ENCODE measurements around the gene HDAC8. TPM values are rescaled to one million over a fixed set of nuclear protein-coding genes. Genes with fewer than 3 reads are reported as not detected.
"Not testable (repeated sequence)": the region's sequence is repeated elsewhere in the genome, so short reads cannot be mapped to it uniquely, and the experiment has no call there.

Gene HDAC8
- total RNA-seq, 2 donors from 2014 or later, result 33.3 to 33.9 TPM

DNA sequence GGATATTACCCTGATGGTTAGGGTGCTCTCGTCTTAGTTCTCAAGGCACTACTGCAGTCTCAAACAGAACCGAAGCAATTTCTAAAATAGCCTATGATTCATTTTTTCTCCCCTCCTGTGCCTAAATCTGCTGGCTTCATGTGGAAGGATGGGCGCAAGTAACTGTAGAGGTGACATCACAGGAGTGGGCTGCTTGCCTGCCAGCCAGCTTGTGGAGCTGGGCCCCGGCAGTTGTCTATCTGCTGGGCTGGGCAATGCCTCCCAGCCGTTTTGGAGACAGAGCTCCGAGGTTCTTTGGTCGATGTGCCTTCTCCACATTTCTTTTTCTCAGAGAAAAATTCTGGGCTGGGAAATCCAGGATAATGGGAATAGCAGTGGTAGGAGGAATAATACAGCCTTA is 232.6 kb downstream of the HDAC8 start:
- Histone ChIP-seq H3K27me3 (ENCODE audit: control insufficient read depth, insufficient read depth, low read length, poor library complexity, severe bottlenecking) (no peaks in the 10 kb centered on the region), H3K9ac (ENCODE audit: extremely low read depth, low read length, poor library complexity, severe bottlenecking) (no peak overlapping the region), H3K27ac (ENCODE audit: low read depth, low read length) (no peak overlapping the region), H3K36me3 (ENCODE audit: control insufficient read depth, insufficient read depth, low read length) (no peaks in the 10 kb centered on the region), H3K9me3 (ENCODE audit: control insufficient read depth, low read length) (no peaks in the 10 kb centered on the region), H3K4me3 (ENCODE audit: low read length) (no peak overlapping the region), H3K4me1 (ENCODE audit: control insufficient read depth, insufficient read depth, low read length) (no peaks in the 10 kb centered on the region)
- 90% methylated on average over 7 of the region's 7 CpGs; no CpG with 5 or more reads in 1 of the 2 experiments for WGBS, 2 experiments (ENCODE audit: insufficient coverage in 1 of 2, insufficient read length in 1 of 2)
- Mint-ChIP-seq H3K4me1 (no peaks in the 10 kb centered on the region), H3K27me3 (ENCODE audit: insufficient read depth) (no peaks in the 10 kb centered on the region), H3K36me3 (ENCODE audit: low read depth) (peaks cover 1% of the 10 kb centered on the region), H3K4me3 (no peak overlapping the region), H3K27ac (no peak overlapping the region), H3K9me3 (peaks cover 37% of the 10 kb centered on the region)
- no peak for TF ChIP-seq CTCF (conservative IDR thresholded peaks at IDR 0.05)
- no peak for DNase-seq

DNA sequence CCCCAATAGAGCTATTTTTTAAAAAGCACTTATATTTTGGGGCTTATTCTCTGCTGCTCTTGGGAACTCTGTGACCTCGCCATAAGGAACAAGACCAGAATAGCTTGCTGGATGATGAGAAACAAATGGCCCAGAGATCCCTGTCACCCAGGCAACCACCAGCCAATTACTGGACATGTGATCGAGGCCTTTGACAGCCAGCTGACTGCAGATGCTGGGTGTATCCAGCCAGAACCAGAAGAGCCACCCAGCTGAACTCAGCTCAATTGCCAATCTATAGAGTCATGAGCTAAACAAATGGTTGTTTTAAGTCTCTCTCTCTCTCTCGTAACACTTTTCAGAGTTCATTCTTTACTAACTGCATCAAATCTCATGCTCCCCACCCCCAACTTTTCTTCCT is 242.5 kb downstream of the HDAC8 start:
- Histone ChIP-seq H3K9ac (ENCODE audit: extremely low read depth, low read length, poor library complexity, severe bottlenecking) (no peak overlapping the region), H3K4me1 (ENCODE audit: control insufficient read depth, insufficient read depth, low read length) (no peaks in the 10 kb centered on the region), H3K27ac (ENCODE audit: low read depth, low read length) (no peak overlapping the region), H3K36me3 (ENCODE audit: control insufficient read depth, insufficient read depth, low read length) (no peaks in the 10 kb centered on the region), H3K4me3 (ENCODE audit: low read length) (no peak overlapping the region), H3K9me3 (ENCODE audit: control insufficient read depth, low read length) (no peaks in the 10 kb centered on the region), H3K27me3 (ENCODE audit: control insufficient read depth, insufficient read depth, low read length, poor library complexity, severe bottlenecking) (no peaks in the 10 kb centered on the region)
- peaks cover 10% of the 10 kb centered on the region for H3K36me3 Mint-ChIP-seq (ENCODE audit: low read depth)
- TF ChIP-seq CTCF (conservative IDR thresholded peaks at IDR 0.05), result no peak
- DNase-seq, result no peak
- WGBS, 2 experiments (ENCODE audit: insufficient coverage in 1 of 2, insufficient read length in 1 of 2), result 80 to 95% methylated on average over 1 to 3 of the region's 3 CpGs
- H3K27ac Mint-ChIP-seq, result no peak overlapping the region
- H3K9me3 Mint-ChIP-seq, result peaks cover 61% of the 10 kb centered on the region
- no peak overlapping the region for H3K4me3 Mint-ChIP-seq
- H3K27me3 Mint-ChIP-seq (ENCODE audit: insufficient read depth), result no peaks in the 10 kb centered on the region
- H3K4me1 Mint-ChIP-seq, result no peaks in the 10 kb centered on the region

DNA sequence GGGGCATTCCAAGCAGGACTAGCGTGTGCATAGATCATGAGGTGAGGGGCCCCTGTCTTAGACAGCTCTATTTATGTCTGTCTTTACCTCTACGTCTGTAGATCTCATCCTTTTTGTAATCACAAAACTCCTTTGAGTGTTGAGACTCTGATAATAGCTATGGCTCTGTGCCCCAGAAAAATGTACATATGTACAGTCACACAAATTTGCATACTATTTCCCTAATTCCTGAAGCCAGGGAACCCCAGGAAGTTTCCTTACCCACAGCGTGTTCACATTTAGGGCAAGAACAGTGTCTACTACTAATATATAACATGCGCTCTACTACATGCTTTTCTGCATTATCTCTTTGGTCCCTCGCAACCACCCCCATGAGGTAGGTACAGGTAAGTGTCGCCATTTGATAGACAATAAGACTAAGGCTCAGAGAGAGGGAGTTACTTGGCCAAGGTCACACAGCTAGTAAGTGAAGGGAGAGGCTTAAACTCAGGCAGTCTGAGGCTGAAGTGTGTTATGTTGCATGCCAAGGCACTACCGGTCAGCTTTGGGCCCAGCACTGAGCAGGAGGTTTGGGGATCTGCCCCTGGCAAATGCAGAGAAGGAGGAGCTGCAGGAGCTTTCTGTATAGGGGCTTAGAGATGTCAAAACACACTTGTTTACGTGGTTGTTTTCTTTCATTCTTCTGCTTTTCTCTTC is 245.9 kb downstream of the HDAC8 start:
- no peak overlapping the region for H3K9ac ChIP-seq (ENCODE audit: extremely low read depth, low read length, poor library complexity, severe bottlenecking)
- H3K27me3 ChIP-seq (ENCODE audit: control insufficient read depth, insufficient read depth, low read length, poor library complexity, severe bottlenecking), result no peaks in the 10 kb centered on the region
- H3K27ac ChIP-seq (ENCODE audit: low read depth, low read length), result no peak overlapping the region
- Mint-ChIP-seq H3K36me3 (ENCODE audit: low read depth) (peaks cover 6% of the 10 kb centered on the region), H3K9me3 (peaks cover 53% of the 10 kb centered on the region), H3K4me1 (no peaks in the 10 kb centered on the region), H3K27me3 (ENCODE audit: insufficient read depth) (no peaks in the 10 kb centered on the region), H3K4me3 (no peak overlapping the region), H3K27ac (no peak overlapping the region)
- no peaks in the 10 kb centered on the region for H3K4me1 ChIP-seq (ENCODE audit: control insufficient read depth, insufficient read depth, low read length)
- 86% methylated on average over 7 of the region's 8 CpGs; no CpG with 5 or more reads in 1 of the 2 experiments for WGBS, 2 experiments (ENCODE audit: insufficient coverage in 1 of 2, insufficient read length in 1 of 2)
- no peak overlapping the region for H3K4me3 ChIP-seq (ENCODE audit: low read length)
- no peaks in the 10 kb centered on the region for H3K9me3 ChIP-seq (ENCODE audit: control insufficient read depth, low read length)
- peak; percentile 26 for DNase-seq
- no peaks in the 10 kb centered on the region for H3K36me3 ChIP-seq (ENCODE audit: control insufficient read depth, insufficient read depth, low read length)
- TF ChIP-seq CTCF (conservative IDR thresholded peaks at IDR 0.05), result no peak

- not testable (repeated sequence) for H3K36me3 ChIP-seq (ENCODE audit: control insufficient read depth, insufficient read depth, low read length); H3K27ac Mint-ChIP-seq; H3K27me3 ChIP-seq (ENCODE audit: control insufficient read depth, insufficient read depth, low read length, poor library complexity, severe bottlenecking); H3K27me3 Mint-ChIP-seq (ENCODE audit: insufficient read depth); H3K27ac ChIP-seq (ENCODE audit: low read depth, low read length); H3K4me1 ChIP-seq (ENCODE audit: control insufficient read depth, insufficient read depth, low read length); H3K9ac ChIP-seq (ENCODE audit: extremely low read depth, low read length, poor library complexity, severe bottlenecking); H3K36me3 Mint-ChIP-seq (ENCODE audit: low read depth); H3K4me3 Mint-ChIP-seq; H3K4me1 Mint-ChIP-seq; H3K9me3 ChIP-seq (ENCODE audit: control insufficient read depth, low read length); DNase-seq; H3K4me3 ChIP-seq (ENCODE audit: low read length)
- 97% methylated on average over 6 of the region's 8 CpGs; no CpG with 5 or more reads in 1 of the 2 experiments for WGBS, 2 experiments (ENCODE audit: insufficient coverage in 1 of 2, insufficient read length in 1 of 2)
- H3K9me3 Mint-ChIP-seq, result peaks cover 56% of the 10 kb centered on the region
Measured at GRCh38 chrX:72319651-72320050, 253.0 kb downstream of the HDAC8 start.
